ENCODE data around the gene WDR33. TPM values are rescaled to one million over a fixed set of nuclear protein-coding genes. Genes with fewer than 3 reads are reported as not detected.

WDR33 gene
- total and polyA plus RNA-seq, 9 of the 15 experiments (the other 6 are each of a cell fraction or from before 2014, with no cell fraction given), result 24.2 to 57.4 (median 38.4) TPM

GRCh38 chr2:127722807-127723206 lies 88.2 kb downstream of the WDR33 start:
- Histone ChIP-seq H3K4me2 (ENCODE audit: insufficient read depth, low read length) (no peak overlapping the region), H2AFZ (ENCODE audit: low read depth, low read length) (no peak overlapping the region), H3K9me3 (replicated peaks; ENCODE audit: control insufficient read depth, insufficient read depth, low read depth, low read length) (no peaks in the 10 kb centered on the region), H3K36me3 (ENCODE audit: control insufficient read depth, insufficient read depth, low read length) (peaks cover 82% of the 10 kb centered on the region), H3K9ac (ENCODE audit: insufficient read depth in 1 of 2, low read depth in 2 of 2, low read length in 2 of 2) (no peak overlapping the region), H3K27me3 (ENCODE audit: control insufficient read depth in 2 of 2, insufficient read depth in 2 of 2, low read length in 2 of 2) (no peaks in the 10 kb centered on the region), H3K4me1 (replicated peaks in 1 of 2; ENCODE audit: control insufficient read depth in 2 of 2, insufficient read depth in 2 of 2, low read length in 2 of 2) (no peaks in the 10 kb centered on the region), H3K4me3 (no peak overlapping the region), H3K79me2 (ENCODE audit: control insufficient read depth, insufficient read depth, low read length) (no peaks in the 10 kb centered on the region), H4K20me1 (replicated peaks; ENCODE audit: control insufficient read depth, insufficient read depth, low read length) (no peaks in the 10 kb centered on the region), H3K9me1 (ENCODE audit: control insufficient read depth, insufficient read depth, low read length) (no peaks in the 10 kb centered on the region), H3K27ac (ENCODE audit: extremely low read depth, low read depth, low read length) (no peak overlapping the region)
- no peak for ATAC-seq
- DNase-seq (ENCODE audit: extremely low read depth in 1 of 4, low spot score in 3 of 4), result no peak
- CTCF ChIA-PET (ENCODE audit: low intra/inter-chr PET ratio), result no interaction called here
- WGBS (ENCODE audit: insufficient coverage, low coverage, missing lambda C conversion rate), result 97% methylated on average over 3 of the region's 3 CpGs
- FAIRE-seq, result no peak
- no TSS peak for BruUV-seq (replicated peaks)
- TF ChIP-seq CTBP1 (IDR thresholded peaks at IDR 0.05; ENCODE audit: borderline replicate concordance), result no peak
- TF ChIP-seq THRB (CRISPR knock-in tag; conservative IDR thresholded peaks at IDR 0.05), result no peak
- no peak for TF ChIP-seq SRSF1 (IDR thresholded peaks at IDR 0.05; ENCODE audit: low read depth, low read length)
- TF ChIP-seq ZNF311 (CRISPR knock-in tag; IDR thresholded peaks at IDR 0.05), result no peak
- TF ChIP-seq RBFOX2 (IDR thresholded peaks at IDR 0.05; ENCODE audit: low read depth, low read length), result no peak
- TF ChIP-seq RBM22 (IDR thresholded peaks at IDR 0.05; ENCODE audit: low read depth, low read length, poor library complexity, severe bottlenecking), result no peak
- no peak for TF ChIP-seq CBX3 (IDR thresholded peaks at IDR 0.05; ENCODE audit: borderline replicate concordance in 1 of 2, low read length in 2 of 2)
- TF ChIP-seq, protein P1, sequence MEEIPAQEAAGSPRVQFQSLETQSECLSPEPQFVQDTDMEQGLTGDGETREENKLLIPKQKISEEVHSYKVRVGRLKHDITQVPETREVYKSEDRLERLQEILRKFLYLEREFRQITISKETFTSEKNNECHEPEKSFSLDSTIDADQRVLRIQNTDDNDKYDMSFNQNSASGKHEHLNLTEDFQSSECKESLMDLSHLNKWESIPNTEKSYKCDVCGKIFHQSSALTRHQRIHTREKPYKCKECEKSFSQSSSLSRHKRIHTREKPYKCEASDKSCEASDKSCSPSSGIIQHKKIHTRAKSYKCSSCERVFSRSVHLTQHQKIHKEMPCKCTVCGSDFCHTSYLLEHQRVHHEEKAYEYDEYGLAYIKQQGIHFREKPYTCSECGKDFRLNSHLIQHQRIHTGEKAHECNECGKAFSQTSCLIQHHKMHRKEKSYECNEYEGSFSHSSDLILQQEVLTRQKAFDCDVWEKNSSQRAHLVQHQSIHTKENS (CRISPR knock-in tag; IDR thresholded peaks at IDR 0.05), result no peak
- TF ChIP-seq PCBP2 (IDR thresholded peaks at IDR 0.05; ENCODE audit: low read depth, low read length, poor library complexity, severe bottlenecking), result no peak
- TF ChIP-seq CCNT2 (IDR thresholded peaks at IDR 0.05; ENCODE audit: borderline replicate concordance, extremely low read depth, insufficient read length, low read depth, low read length), result no peak
- TF ChIP-seq, protein P2, sequence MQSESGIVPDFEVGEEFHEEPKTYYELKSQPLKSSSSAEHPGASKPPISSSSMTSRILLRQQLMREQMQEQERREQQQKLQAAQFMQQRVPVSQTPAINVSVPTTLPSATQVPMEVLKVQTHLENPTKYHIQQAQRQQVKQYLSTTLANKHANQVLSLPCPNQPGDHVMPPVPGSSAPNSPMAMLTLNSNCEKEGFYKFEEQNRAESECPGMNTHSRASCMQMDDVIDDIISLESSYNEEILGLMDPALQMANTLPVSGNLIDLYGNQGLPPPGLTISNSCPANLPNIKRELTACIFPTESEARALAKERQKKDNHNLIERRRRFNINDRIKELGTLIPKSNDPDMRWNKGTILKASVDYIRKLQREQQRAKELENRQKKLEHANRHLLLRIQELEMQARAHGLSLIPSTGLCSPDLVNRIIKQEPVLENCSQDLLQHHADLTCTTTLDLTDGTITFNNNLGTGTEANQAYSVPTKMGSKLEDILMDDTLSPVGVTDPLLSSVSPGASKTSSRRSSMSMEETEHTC (IDR thresholded peaks at IDR 0.05), result no peak
- TF ChIP-seq CEBPZ (IDR thresholded peaks at IDR 0.05; ENCODE audit: borderline replicate concordance, low read depth, low read length), result no peak
- TF ChIP-seq TOE1 (IDR thresholded peaks at IDR 0.05; ENCODE audit: borderline replicate concordance), result no peak
- no peak for TF ChIP-seq TOE1 (CRISPR knock-in tag; IDR thresholded peaks at IDR 0.05; ENCODE audit: borderline replicate concordance, low read depth)
- intact Hi-C loops (cut with micrococcal nuclease), result no loop called here
- in situ Hi-C loops (cut with MboI), result no loop called here
- POLR2A ChIA-PET, result no interaction called here
